Measurements from ENCODE around the gene PAH. TPM values are rescaled to one million over a fixed set of nuclear protein-coding genes. Genes with fewer than 3 reads are reported as not detected.

Gene PAH
- polyA plus RNA-seq, 1 experiment: not detected

- CTCF ChIA-PET: no interaction called here
- H3K4me3 ChIP-seq (ENCODE audit: low read depth, low read length): no peak overlapping the region
- TF ChIP-seq, protein P1, sequence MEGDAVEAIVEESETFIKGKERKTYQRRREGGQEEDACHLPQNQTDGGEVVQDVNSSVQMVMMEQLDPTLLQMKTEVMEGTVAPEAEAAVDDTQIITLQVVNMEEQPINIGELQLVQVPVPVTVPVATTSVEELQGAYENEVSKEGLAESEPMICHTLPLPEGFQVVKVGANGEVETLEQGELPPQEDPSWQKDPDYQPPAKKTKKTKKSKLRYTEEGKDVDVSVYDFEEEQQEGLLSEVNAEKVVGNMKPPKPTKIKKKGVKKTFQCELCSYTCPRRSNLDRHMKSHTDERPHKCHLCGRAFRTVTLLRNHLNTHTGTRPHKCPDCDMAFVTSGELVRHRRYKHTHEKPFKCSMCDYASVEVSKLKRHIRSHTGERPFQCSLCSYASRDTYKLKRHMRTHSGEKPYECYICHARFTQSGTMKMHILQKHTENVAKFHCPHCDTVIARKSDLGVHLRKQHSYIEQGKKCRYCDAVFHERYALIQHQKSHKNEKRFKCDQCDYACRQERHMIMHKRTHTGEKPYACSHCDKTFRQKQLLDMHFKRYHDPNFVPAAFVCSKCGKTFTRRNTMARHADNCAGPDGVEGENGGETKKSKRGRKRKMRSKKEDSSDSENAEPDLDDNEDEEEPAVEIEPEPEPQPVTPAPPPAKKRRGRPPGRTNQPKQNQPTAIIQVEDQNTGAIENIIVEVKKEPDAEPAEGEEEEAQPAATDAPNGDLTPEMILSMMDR (IDR thresholded peaks at IDR 0.05; ENCODE audit: insufficient read depth, low read depth, low read length): no peak
- H3K27me3 ChIP-seq (ENCODE audit: control insufficient read depth, insufficient read depth, low read length): no peaks in the 10 kb centered on the region
- POLR2A ChIA-PET: no interaction called here
- H3K36me3 ChIP-seq (ENCODE audit: control insufficient read depth, insufficient read depth, low read length): no peaks in the 10 kb centered on the region
- no peak for DNase-seq (ENCODE audit: low read depth)
These were observed 16.7 kb downstream of the PAH start for GRCh38 chr12:102900389-102900788.

DNA sequence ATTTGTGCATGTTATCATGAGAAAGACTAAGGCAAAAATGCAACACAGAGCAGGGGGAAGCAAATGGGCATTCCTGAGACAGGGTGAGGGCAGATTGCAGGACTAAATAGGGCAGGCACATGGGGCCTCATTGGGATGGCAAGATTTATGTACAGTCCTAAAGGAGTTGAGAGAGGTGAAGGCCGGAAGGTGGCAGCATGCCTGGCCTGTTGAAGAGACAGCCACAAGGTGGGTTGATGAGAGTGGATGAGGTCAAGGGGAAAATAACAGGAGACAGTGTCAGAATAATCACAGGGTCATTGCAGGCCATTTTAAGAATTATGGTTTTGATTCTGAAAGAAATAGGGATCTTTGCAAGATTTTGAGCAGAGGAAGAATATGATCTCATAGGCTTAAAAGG, 21.0 kb downstream of the PAH start:
- DNase-seq (ENCODE audit: low read depth): no peak
- ChIA-PET CTCF (no interaction called here), POLR2A (no interaction called here)
- Histone ChIP-seq H3K36me3 (ENCODE audit: control insufficient read depth, insufficient read depth, low read length) (no peaks in the 10 kb centered on the region), H3K4me3 (ENCODE audit: low read depth, low read length) (no peak overlapping the region), H3K27me3 (ENCODE audit: control insufficient read depth, insufficient read depth, low read length) (no peaks in the 10 kb centered on the region)
- TF ChIP-seq, protein P1 (IDR thresholded peaks at IDR 0.05; ENCODE audit: insufficient read depth, low read depth, low read length): no peak

GRCh38 chr12:102891756-102892155, 25.3 kb downstream of the PAH start:
- CTCF ChIA-PET: interaction anchor here (2.4 kb wide), 1 partner anchor 9 kb away, joined by 15 read pairs; no protein-coding TSS in a partner anchor

GRCh38 chr12:102888511-102888910, 28.5 kb downstream of the PAH start:
- TF ChIP-seq, protein P1 (IDR thresholded peaks at IDR 0.05; ENCODE audit: insufficient read depth, low read depth, low read length): no peak
- Histone ChIP-seq H3K4me3 (ENCODE audit: low read depth, low read length) (no peak overlapping the region), H3K27me3 (ENCODE audit: control insufficient read depth, insufficient read depth, low read length) (no peaks in the 10 kb centered on the region; the same call in 1 of the 2 replicates), H3K36me3 (ENCODE audit: control insufficient read depth, insufficient read depth, low read length) (no peaks in the 10 kb centered on the region)
- CTCF ChIA-PET: interaction anchor here (1.4 kb wide), 1 partner anchor 9 kb away, joined by 4 read pairs; no protein-coding TSS in a partner anchor
- POLR2A ChIA-PET: no interaction called here
- DNase-seq (ENCODE audit: low read depth): no peak

More at GRCh38 chr12:102891756-102892155, 25.3 kb downstream of the PAH start:
- no peak overlapping the region for H3K4me3 ChIP-seq (ENCODE audit: low read depth, low read length)
- TF ChIP-seq, protein P1 (IDR thresholded peaks at IDR 0.05; ENCODE audit: insufficient read depth, low read depth, low read length): no peak
- no peaks in the 10 kb centered on the region for H3K36me3 ChIP-seq (ENCODE audit: control insufficient read depth, insufficient read depth, low read length)
- no peak for DNase-seq (ENCODE audit: low read depth)
- POLR2A ChIA-PET: no interaction called here
- no peaks in the 10 kb centered on the region for H3K27me3 ChIP-seq (ENCODE audit: control insufficient read depth, insufficient read depth, low read length)

- Histone ChIP-seq H3K27me3 (ENCODE audit: control insufficient read depth, insufficient read depth, low read length) (no peaks in the 10 kb centered on the region; the same call in 1 of the 2 replicates), H3K4me3 (ENCODE audit: low read depth, low read length) (no peak overlapping the region), H3K36me3 (ENCODE audit: control insufficient read depth, insufficient read depth, low read length) (no peaks in the 10 kb centered on the region)
- no peak for DNase-seq (ENCODE audit: low read depth)
- CTCF ChIA-PET: no interaction called here
- TF ChIP-seq, protein P1 (IDR thresholded peaks at IDR 0.05; ENCODE audit: insufficient read depth, low read depth, low read length): no peak
- POLR2A ChIA-PET: no interaction called here
These were observed 31.8 kb downstream of the PAH start for GRCh38 chr12:102885043-102885932.

All from BJ (cell line).